Measurements from ENCODE around the gene CPSF4L.
A peak's percentile ranks its signal among the peaks of the same experiment; 100 is the strongest.

The CPSF4L gene

GRCh38 chr17:73232587-73233373 is 28.9 kb downstream of the CPSF4L start:
- no peak for DNase-seq (ENCODE audit: extremely low read depth in 1 of 2, low read depth in 1 of 2)

GRCh38 chr17:73231841-73232586 is 29.7 kb downstream of the CPSF4L start:
- DNase-seq (ENCODE audit: extremely low read depth in 1 of 2, low read depth in 1 of 2) = peak; percentile 89 to 95

DNA sequence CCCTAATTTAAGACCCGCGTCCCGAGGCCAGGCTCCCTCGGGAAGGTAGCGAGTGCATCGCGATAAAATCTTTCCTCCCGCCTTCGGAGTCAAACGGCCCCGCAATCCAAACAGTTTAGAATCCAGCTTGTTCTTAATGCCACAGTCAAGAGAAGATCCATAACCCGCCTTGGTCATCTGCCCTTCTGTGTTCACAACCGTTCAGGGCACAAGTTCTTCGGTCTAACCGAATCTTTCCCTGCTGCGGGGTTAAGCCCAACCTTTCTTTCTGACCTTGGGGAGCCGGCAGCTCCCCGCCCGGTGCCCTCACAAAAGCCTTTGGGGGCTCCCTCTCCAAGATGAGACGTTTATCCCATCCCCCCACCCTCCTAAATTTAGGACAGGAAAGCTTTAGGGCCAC is 30.3 kb downstream of the CPSF4L start:
- no peak for DNase-seq (ENCODE audit: extremely low read depth in 1 of 2, low read depth in 1 of 2)

GRCh38 chr17:73230088-73230487 is 31.6 kb downstream of the CPSF4L start:
- DNase-seq (ENCODE audit: extremely low read depth in 1 of 2, low read depth in 1 of 2) = no peak

GRCh38 chr17:73228748-73229236 is 32.9 kb downstream of the CPSF4L start:
- DNase-seq (ENCODE audit: extremely low read depth in 1 of 2, low read depth in 1 of 2) = no peak

GRCh38 chr17:73227944-73228343 is 33.7 kb downstream of the CPSF4L start:
- DNase-seq (ENCODE audit: extremely low read depth in 1 of 2, low read depth in 1 of 2) = no peak

GRCh38 chr17:73227379-73227778 is 34.3 kb downstream of the CPSF4L start:
- DNase-seq (ENCODE audit: extremely low read depth in 1 of 2, low read depth in 1 of 2) = no peak

DNA sequence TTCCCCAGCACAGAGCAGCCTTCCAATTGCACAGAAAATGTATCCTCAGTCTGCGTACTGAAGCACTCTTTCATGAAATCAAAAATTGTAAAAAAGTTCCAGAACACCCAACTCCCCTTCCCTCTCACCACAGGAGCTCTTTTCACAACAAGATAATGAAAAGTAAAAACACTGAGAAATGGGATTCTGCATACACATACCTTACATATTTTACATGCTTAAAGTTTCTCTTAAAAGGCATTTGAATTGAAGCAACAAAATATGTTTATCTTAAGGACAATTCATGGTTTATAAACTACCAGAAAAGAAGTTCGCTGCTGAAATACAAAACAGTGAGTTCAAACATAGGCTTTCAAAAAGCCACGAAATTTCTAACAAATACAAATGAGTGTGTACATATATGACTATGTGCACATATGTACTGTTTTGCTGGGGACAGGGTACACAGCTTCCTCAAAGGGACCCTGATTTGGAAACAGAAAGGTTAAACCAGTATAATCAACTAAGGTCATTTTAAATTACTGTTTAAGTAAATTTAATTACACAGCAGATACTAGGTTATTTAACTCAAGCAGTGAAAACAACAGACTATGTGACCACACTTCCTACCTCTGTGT is 35.0 kb downstream of the CPSF4L start:
- DNase-seq (ENCODE audit: extremely low read depth in 1 of 2, low read depth in 1 of 2) = no peak

- DNase-seq (ENCODE audit: extremely low read depth in 1 of 2, low read depth in 1 of 2) = no peak
These were observed 36.9 kb downstream of the CPSF4L start for GRCh38 chr17:73224663-73225305.

GRCh38 chr17:73224237-73224636 is 37.4 kb downstream of the CPSF4L start:
- DNase-seq (ENCODE audit: extremely low read depth in 1 of 2, low read depth in 1 of 2) = no peak

- no peak for DNase-seq (ENCODE audit: extremely low read depth in 1 of 2, low read depth in 1 of 2)
These were observed 38.0 kb downstream of the CPSF4L start for GRCh38 chr17:73223626-73224230.

DNA sequence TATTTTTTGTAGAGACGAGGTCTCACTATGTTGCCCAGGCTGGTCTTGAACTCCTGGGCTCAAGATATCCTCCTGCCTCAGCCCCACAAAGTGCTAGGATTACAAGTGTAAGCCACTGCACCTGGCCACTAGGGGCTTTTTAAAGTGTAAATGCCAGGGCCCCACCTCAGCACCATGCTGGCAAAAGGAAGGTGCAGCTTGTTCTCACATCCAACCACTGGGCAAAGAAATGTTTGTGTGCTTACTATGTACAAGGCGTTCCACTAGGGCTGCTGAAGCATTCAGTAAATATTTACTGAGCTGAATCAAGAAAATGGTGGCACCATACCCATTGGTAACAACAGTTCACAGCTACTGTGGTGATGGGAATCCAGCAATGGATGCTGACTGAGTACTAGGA is 46.2 kb downstream of the CPSF4L start:
- DNase-seq (ENCODE audit: extremely low read depth in 1 of 2, low read depth in 1 of 2) = no peak

GRCh38 chr17:73214851-73215250 is 46.8 kb downstream of the CPSF4L start:
- no peak for DNase-seq (ENCODE audit: extremely low read depth in 1 of 2, low read depth in 1 of 2)

DNA sequence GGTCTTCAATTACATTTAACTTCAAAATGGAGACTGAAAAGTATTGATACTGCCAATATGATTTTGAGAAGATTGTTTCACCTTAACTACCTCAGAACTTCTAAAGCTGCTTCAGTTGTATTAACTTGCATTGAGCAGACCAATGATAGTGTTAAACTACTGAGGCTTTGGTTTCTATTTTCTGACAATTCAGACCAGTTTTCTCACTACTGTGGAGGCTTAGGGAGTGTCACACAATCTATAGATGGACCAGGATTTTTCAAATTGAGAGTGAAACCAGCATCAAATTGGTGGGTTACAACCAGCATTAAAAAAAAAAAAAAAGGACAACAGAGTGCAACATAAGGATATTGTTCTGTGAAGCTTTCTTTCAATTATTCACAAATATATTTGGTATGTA is 47.7 kb downstream of the CPSF4L start:
- DNase-seq (ENCODE audit: extremely low read depth in 1 of 2, low read depth in 1 of 2) = no peak

DNA sequence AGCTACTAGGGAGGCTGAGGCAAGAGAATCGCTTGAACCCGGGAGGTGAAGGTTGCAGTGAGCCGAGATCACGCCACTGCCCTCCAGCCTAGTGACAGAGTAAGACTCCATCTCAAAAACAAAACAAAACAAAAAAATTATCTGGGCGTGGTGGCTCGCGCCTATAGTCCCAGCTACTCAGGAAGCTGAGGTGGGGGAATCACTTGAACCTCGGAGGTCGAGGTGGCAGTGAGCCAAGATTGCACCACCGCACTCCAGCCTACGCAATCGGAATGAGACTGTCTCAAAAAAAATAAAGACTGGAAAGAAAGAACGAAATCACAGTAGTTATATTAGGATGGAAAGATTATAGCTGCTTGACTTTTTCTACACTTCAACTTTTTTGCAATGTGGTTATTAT is 49.9 kb downstream of the CPSF4L start:
- peak in 1 of 2 donors; percentile 62 for DNase-seq (ENCODE audit: extremely low read depth in 1 of 2, low read depth in 1 of 2)

DNA sequence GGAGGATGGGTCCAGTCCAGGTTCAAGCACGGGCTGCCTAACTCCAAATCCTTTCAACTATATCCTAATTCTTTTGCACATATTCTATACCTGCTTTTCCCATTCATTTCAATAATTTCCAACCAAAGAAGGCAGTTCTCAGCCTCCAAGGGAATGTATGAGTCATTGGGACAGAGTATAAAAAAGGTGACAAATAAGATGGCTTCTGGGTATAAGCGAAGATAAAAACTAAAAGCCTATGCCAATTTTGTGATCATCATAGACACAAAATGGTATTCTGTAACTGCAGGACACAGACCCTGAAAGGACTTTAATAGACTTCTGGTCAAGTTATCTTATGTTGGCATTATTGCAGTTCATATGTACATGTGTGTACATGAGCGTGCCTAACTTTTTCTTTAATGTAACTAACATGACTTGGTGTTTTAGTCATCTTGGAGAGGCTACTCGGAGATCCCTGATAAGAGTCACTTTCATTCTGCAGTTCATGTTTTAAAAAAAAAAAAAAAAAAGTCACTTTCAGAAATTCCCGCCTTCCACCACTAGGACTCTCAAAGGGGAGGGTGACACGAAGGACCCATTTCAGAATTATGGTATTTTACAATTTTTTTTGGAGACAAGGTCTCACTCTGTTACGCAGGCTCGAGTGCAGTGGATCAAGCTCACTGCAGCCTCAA is 51.5 kb downstream of the CPSF4L start:
- no peak for DNase-seq (ENCODE audit: extremely low read depth in 1 of 2, low read depth in 1 of 2)

DNA sequence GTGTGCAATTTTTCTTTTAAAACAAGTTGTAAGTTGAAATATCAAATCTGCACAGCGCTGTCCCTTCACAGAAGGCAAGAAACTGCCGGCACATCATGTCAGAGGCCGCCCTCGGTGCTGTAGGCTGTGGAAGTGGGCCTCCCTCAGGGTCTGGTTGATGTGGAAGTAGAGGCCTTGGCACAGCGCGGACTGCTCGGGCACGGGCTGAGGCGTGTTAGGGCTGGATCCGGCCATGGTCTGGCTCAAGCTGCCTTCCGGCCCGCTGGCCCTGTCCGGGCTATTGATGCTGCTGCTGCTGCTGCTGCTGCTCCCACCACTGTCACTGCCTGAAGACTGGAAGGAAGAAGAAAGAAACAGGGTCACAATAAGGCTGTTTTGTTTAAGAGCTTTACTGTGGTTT is 52.2 kb downstream of the CPSF4L start:
- no peak for DNase-seq (ENCODE audit: extremely low read depth in 1 of 2, low read depth in 1 of 2)

- no peak for DNase-seq (ENCODE audit: extremely low read depth in 1 of 2, low read depth in 1 of 2)
These were observed 53.4 kb downstream of the CPSF4L start for GRCh38 chr17:73208139-73208827.

- no peak for DNase-seq (ENCODE audit: extremely low read depth in 1 of 2, low read depth in 1 of 2)
These were observed 56.2 kb downstream of the CPSF4L start for GRCh38 chr17:73205459-73205961.

All from activated CD8-positive, alpha-beta memory T cell treated with anti-CD3 and anti-CD28 coated beads for 1 hour (primary cell).